ENCODE results near the gene PRKCZ.

DNA sequence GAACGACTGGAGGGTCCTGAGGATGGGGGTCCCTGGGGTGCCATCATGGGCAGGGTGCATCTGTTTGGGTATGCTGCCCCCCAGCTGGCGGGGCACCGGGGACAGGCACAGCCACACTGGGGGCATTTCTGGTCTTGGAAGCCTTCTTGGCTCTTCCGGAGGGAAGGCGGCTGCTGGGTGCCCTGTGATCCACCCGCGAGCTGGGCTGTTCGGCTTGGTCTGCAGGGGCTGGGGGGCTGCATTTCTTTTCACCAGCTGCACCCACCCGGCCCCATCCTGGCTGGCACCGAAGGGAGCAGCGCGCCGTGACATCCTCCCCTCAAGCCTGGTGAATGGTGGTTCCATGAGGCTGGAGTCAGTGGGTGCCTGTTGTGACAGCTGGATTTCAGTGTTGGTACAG is 132.2 kb downstream of the PRKCZ start:
- TF ChIP-seq, protein P1, sequence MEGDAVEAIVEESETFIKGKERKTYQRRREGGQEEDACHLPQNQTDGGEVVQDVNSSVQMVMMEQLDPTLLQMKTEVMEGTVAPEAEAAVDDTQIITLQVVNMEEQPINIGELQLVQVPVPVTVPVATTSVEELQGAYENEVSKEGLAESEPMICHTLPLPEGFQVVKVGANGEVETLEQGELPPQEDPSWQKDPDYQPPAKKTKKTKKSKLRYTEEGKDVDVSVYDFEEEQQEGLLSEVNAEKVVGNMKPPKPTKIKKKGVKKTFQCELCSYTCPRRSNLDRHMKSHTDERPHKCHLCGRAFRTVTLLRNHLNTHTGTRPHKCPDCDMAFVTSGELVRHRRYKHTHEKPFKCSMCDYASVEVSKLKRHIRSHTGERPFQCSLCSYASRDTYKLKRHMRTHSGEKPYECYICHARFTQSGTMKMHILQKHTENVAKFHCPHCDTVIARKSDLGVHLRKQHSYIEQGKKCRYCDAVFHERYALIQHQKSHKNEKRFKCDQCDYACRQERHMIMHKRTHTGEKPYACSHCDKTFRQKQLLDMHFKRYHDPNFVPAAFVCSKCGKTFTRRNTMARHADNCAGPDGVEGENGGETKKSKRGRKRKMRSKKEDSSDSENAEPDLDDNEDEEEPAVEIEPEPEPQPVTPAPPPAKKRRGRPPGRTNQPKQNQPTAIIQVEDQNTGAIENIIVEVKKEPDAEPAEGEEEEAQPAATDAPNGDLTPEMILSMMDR (IDR thresholded peaks at IDR 0.05), result no peak
- TF ChIP-seq POLR2A (IDR thresholded peaks at IDR 0.05), result no peak
- no peak for TF ChIP-seq EP300 (IDR thresholded peaks at IDR 0.05)
